ENCODE results near the gene RNF222.

GRCh38 chr17:8375738-8376259 is 21.8 kb downstream of the RNF222 start:
- TF ChIP-seq, protein P1, sequence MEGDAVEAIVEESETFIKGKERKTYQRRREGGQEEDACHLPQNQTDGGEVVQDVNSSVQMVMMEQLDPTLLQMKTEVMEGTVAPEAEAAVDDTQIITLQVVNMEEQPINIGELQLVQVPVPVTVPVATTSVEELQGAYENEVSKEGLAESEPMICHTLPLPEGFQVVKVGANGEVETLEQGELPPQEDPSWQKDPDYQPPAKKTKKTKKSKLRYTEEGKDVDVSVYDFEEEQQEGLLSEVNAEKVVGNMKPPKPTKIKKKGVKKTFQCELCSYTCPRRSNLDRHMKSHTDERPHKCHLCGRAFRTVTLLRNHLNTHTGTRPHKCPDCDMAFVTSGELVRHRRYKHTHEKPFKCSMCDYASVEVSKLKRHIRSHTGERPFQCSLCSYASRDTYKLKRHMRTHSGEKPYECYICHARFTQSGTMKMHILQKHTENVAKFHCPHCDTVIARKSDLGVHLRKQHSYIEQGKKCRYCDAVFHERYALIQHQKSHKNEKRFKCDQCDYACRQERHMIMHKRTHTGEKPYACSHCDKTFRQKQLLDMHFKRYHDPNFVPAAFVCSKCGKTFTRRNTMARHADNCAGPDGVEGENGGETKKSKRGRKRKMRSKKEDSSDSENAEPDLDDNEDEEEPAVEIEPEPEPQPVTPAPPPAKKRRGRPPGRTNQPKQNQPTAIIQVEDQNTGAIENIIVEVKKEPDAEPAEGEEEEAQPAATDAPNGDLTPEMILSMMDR (IDR thresholded peaks at IDR 0.05): no peak
- no peak for TF ChIP-seq POLR2A (IDR thresholded peaks at IDR 0.05)
- peak in 1 of 3 donors; percentile 4 for TF ChIP-seq POLR2AphosphoS5 (IDR thresholded peaks at IDR 0.05)
- TF ChIP-seq EP300 (IDR thresholded peaks at IDR 0.05; ENCODE audit: low read depth): no peak

Measured in transverse colon (tissue), 4 donors.